Measurements from ENCODE around the gene EXOSC3.
"Not testable (repeated sequence)": the region's sequence is repeated elsewhere in the genome, so short reads cannot be mapped to it uniquely, and the experiment has no call there.

Gene EXOSC3

GRCh38 chr9:37775216-37775919 lies 9.5 kb downstream of the EXOSC3 start:
- no peak for DNase-seq

- DNase-seq = no peak
These were observed 14.9 kb downstream of the EXOSC3 start for GRCh38 chr9:37769995-37770394.

- DNase-seq = no peak
These were observed 15.6 kb downstream of the EXOSC3 start for GRCh38 chr9:37769306-37769705.

GRCh38 chr9:37765263-37765662 lies 19.6 kb downstream of the EXOSC3 start:
- not testable (repeated sequence) for DNase-seq

GRCh38 chr9:37761511-37761910 lies 23.4 kb downstream of the EXOSC3 start:
- no peak for DNase-seq

- no peak for DNase-seq
These were observed 24.3 kb downstream of the EXOSC3 start for GRCh38 chr9:37760416-37761161.

GRCh38 chr9:37758747-37759146 lies 26.1 kb downstream of the EXOSC3 start:
- DNase-seq = no peak

- peak; percentile 72 for DNase-seq
These were observed 31.2 kb downstream of the EXOSC3 start, which contains the start of gene TRMT10B for GRCh38 chr9:37753489-37754190. TSS of gene TRMT10B (plus strand) at chr9:37753805. CDS start at chr9:37761932, 8,127 bp downstream.

GRCh38 chr9:37752642-37753488 lies 32.0 kb downstream of the EXOSC3 start:
- DNase-seq = no peak

- DNase-seq = not testable (repeated sequence)
These were observed 32.8 kb downstream of the EXOSC3 start for GRCh38 chr9:37752112-37752511.

GRCh38 chr9:37751704-37752103 lies 33.2 kb downstream of the EXOSC3 start:
- not testable (repeated sequence) for DNase-seq

GRCh38 chr9:37751186-37751585 lies 33.7 kb downstream of the EXOSC3 start:
- no peak for DNase-seq

GRCh38 chr9:37749129-37749528 lies 35.7 kb downstream of the EXOSC3 start:
- DNase-seq = no peak

- DNase-seq = peak; percentile 13
These were observed 37.6 kb downstream of the EXOSC3 start for GRCh38 chr9:37747271-37747753.

GRCh38 chr9:37746448-37747270 lies 38.2 kb downstream of the EXOSC3 start:
- no peak for DNase-seq

GRCh38 chr9:37745970-37746369 lies 38.9 kb downstream of the EXOSC3 start:
- DNase-seq = no peak

GRCh38 chr9:37740631-37741328 lies 44.1 kb downstream of the EXOSC3 start:
- no peak for DNase-seq

- no peak for DNase-seq
These were observed 44.7 kb downstream of the EXOSC3 start for GRCh38 chr9:37740128-37740527.

- DNase-seq = no peak
These were observed 45.6 kb downstream of the EXOSC3 start for GRCh38 chr9:37739222-37739621.

GRCh38 chr9:37732952-37733351 lies 51.9 kb downstream of the EXOSC3 start:
- DNase-seq = no peak

Measured in NCI-H2227 treated with DMSO at 0.1 percent for 48 hours (cell line).